ENCODE results near the gene XPA.

XPA gene

DNA sequence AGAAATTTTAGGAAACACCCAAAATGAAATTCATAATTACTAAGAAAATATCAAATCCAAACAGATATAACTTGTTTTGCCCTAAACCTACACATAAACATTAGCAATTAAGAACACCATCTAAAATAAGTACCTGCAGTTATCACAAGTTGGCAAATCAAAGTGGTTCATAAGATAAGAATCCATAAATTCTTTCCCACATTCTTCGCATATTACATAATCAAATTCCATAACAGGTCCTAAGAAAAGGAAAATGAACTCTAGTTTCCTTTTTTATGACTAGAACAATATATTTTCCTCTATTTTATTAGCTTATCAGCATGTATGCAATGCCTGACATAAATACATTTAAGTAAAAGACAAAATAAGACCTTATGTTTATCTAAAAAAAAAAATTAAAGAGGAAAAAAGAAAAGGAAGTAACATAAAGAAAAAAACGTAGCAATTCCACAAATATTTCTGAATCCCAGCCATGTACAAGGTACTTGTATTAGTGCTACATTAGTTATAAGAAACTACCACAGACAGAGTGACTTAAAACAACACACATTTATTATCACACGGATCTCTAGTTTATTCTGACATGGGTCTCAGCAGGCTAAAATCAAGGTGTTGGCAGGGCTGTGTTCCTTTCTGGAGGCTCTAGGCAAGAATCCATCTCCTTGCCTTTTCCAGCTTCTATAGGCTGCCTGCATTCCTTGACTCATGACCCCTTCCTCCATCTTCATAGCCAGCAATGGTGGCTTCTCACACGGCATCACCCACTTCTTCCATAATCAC lies 7.5 kb downstream of the XPA start:
- TF ChIP-seq, protein P1, sequence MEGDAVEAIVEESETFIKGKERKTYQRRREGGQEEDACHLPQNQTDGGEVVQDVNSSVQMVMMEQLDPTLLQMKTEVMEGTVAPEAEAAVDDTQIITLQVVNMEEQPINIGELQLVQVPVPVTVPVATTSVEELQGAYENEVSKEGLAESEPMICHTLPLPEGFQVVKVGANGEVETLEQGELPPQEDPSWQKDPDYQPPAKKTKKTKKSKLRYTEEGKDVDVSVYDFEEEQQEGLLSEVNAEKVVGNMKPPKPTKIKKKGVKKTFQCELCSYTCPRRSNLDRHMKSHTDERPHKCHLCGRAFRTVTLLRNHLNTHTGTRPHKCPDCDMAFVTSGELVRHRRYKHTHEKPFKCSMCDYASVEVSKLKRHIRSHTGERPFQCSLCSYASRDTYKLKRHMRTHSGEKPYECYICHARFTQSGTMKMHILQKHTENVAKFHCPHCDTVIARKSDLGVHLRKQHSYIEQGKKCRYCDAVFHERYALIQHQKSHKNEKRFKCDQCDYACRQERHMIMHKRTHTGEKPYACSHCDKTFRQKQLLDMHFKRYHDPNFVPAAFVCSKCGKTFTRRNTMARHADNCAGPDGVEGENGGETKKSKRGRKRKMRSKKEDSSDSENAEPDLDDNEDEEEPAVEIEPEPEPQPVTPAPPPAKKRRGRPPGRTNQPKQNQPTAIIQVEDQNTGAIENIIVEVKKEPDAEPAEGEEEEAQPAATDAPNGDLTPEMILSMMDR (IDR thresholded peaks at IDR 0.05): no peak
- Histone ChIP-seq H3K27ac (no peak overlapping the region), H3K4me3 (no peak overlapping the region)
- no peak for DNase-seq (ENCODE audit: low spot score)

DNA sequence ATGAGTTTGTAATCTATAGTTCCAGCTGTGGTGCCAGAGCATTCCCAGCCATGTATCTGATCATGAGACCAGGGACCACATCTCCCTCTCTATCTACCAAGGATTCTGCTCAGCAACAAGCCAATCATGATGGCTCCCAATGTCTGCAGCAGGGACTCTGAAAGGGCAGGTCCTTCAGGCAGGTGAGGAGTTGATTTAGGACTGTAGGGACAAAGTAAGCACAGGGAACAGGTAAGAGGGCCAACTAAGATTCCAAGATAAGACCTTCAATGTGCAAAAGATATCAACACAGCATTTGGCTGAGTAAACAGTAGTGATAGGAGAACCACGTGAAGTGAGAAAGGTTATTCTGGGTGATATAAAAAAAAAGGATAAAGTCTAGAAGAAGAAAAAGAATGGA lies 8.5 kb downstream of the XPA start:
- Histone ChIP-seq H3K4me3 (no peak overlapping the region), H3K27ac (no peak overlapping the region)
- no peak for DNase-seq (ENCODE audit: low spot score)
- TF ChIP-seq, protein P1 (IDR thresholded peaks at IDR 0.05): no peak

DNA sequence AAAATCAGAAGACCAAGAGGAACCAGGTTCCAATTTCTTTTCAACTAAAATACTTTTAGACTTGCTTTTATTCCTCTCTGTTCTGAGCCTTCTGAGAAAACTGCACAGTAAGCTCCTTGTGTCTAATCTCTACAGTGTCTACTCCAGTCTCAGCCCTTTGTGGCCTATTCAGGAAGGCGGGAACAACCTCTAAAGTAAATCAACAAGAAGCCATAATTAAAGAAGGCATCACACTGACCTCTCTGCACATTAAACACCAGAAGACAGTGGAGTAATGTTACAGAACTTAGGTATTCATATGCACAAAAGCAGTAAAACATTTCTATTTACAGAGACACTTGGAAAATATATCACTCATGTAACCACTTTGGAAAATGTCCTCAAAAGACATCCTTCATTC lies 14.9 kb downstream of the XPA start:
- no peak for DNase-seq (ENCODE audit: low spot score)
- TF ChIP-seq, protein P1 (IDR thresholded peaks at IDR 0.05): no peak
- H3K4me3 ChIP-seq: no peak overlapping the region
- H3K27ac ChIP-seq: no peak overlapping the region

DNA sequence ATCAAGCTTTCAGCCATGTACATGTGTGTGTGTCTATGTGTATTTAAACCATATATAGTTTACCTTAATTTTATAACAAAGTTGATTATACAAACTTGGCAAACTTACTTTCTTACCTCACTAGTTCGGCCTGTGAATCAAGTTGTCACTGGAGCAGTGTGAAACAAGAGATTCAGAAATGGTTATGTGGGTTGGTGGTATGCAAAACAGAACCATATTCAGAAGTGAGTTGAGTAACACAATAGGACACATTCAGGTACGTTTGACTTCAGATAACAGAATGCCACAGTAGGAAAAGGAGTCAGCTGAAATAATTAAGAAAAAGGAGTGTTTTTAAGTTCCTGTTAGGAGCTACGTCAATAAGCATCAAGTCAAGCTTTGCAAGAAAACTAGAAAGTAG lies 21.5 kb downstream of the XPA start:
- DNase-seq (ENCODE audit: low spot score): no peak
- peak overlapping the region; percentile 46 to 62 for H3K27ac ChIP-seq
- H3K4me3 ChIP-seq: no peak overlapping the region
- TF ChIP-seq, protein P1 (IDR thresholded peaks at IDR 0.05): no peak

DNA sequence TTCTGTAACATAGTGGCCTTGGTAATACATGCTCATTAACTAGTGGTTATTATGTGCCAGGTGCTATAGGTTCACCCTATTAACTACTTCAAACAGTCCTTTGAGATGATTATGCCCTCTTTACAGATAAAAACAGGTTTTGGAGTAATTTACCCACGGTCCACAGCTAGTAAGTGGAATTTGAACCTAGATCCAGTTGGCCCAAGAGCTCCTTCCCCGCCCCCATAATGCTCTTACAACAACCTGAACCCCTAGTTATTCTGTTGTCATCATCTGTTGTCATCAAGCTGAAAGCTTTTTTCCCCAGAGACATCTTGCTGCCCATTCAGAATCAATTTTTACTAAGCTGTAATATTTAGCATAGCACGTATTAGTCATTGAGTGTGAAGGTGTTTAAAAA lies 23.2 kb downstream of the XPA start:
- no peak overlapping the region for H3K4me3 ChIP-seq
- DNase-seq (ENCODE audit: low spot score): no peak
- H3K27ac ChIP-seq: no peak overlapping the region
- TF ChIP-seq, protein P1 (IDR thresholded peaks at IDR 0.05): no peak

DNA sequence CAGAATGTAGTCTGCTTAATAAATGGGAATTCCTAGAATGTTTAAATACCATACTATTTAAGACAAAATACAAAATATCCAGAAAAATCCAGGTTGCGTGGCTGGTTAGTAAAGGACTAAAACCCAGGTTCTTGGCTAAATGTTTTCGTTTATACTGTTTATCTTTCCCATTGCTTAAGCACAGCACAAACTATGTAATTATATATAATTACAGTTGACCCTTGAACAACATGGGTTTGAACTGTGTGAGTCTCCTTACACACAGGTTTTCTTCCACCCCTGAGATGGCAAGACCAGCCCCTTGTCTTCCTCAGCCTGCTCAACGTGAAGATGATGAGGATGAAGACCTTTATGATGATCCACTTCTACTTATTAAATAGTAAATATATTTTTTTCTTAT lies 24.7 kb downstream of the XPA start:
- no peak for DNase-seq (ENCODE audit: low spot score)
- Histone ChIP-seq H3K4me3 (no peak overlapping the region), H3K27ac (no peak overlapping the region)
- TF ChIP-seq, protein P1 (IDR thresholded peaks at IDR 0.05): no peak

DNA sequence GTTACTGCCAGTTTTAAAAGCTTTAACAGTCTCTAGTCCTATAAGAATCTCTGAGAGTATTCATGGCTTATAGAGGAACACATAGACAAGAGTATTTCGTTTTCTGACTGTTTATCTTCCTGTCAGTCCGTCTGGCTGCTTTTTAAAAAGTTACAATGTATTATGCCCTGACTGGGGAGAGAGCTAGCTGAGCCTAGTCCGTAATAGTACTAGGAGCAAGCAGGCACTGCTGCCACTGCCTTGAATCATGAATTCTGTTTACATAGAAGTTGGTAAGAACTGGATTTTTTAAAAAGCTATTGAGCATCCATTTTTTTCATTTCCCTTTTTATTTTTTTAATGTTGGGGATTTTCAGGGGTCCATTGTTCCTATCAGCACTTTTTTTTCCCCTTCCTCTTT lies 26.6 kb downstream of the XPA start:
- DNase-seq (ENCODE audit: low spot score): no peak
- H3K27ac ChIP-seq: no peak overlapping the region
- H3K4me3 ChIP-seq: no peak overlapping the region
- TF ChIP-seq, protein P1 (IDR thresholded peaks at IDR 0.05): no peak
